ENCODE results near the gene HSH2D.

DNA sequence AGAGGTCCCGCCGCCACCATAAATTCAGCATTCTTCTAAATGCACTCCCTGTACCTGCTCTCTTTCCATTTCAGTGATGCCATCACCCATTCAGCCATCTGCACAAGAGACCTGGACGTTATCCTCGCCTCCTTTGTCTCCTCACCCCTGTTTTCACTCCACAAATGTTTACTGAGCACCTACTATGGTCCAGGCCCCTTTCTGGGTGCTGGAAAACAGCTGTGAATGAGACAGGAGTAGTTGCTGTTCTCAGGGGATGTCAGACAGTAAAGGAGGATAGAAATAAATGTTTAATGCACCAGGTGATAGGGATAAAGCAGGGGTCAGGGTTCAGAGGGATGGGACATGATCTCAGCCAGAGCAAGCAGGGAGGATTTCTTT, 57.5 kb downstream of the HSH2D start:
- no peak for TF ChIP-seq CTCF (conservative IDR thresholded peaks at IDR 0.05; ENCODE audit: low read length)
- no peak for TF ChIP-seq EZH2phosphoT487 (IDR thresholded peaks at IDR 0.05; ENCODE audit: borderline replicate concordance, low read depth, low read length)

Data from OCI-LY7 (cell line).